SK-N-SH (cell line): ENCODE measurements around the gene PLBD2. TPM values are rescaled to one million over a fixed set of nuclear protein-coding genes. Genes with fewer than 3 reads are reported as not detected.

Source experiments
- CTCF ChIA-PET: fragments of 300-600, 350-600 bp; formaldehyde crosslinking; extraction: SDS; loops from one replicate; lab custom pipeline; 2021; lab: Yijun Ruan, JAX
- POLR2A ChIA-PET: fragments of 350-600 bp; sonication (Branson Sonifier 250); formaldehyde crosslinking; extraction: SDS; loops from one replicate; lab custom pipeline; 2020; ENCODE audit warnings: antibody characterized with exemption, inconsistent platforms; lab: Yijun Ruan, JAX
- DNase-seq: peaks from one replicate; pipeline ENCODE4 v3.0.0; 2012
- H2AFZ ChIP-seq: fragments of 200-600 bp; sonication (generic); 2 replicates; pipeline ENCODE4 v1.8.1; 2016; ENCODE audit warnings: antibody characterized with exemption, mild to moderate bottlenecking, low read depth
- H3F3A ChIP-seq: fragments of 200-600 bp; sonication (generic); replicated peaks from 2 replicates; pipeline ENCODE3; 2016; ENCODE audit warnings: antibody characterized with exemption, mild to moderate bottlenecking; ENCODE audit not compliant: insufficient read depth
- H3K27ac ChIP-seq, 2 experiments: fragments of 200-500 bp in 1 of 2; fragments of 200-600 bp in 1 of 2; sonication (Bioruptor generic) in 1 of 2; sonication (generic), shearing (Covaris generic) in 1 of 2; 2 replicates each; pipeline versions ENCODE4 v1.5.1 to v1.6.1; 2014 to 2016; ENCODE audit warnings: low read depth in 2 of 2, inconsistent platforms in 1 of 2, low read length in 1 of 2, mild to moderate bottlenecking in 1 of 2, mixed read lengths in 1 of 2
- H3K27me3 ChIP-seq: fragments of 200-600 bp; sonication (generic), shearing (Covaris generic); 2 replicates; pipeline ENCODE4 v1.6.1; 2016; ENCODE audit warnings: mixed run types; ENCODE audit not compliant: insufficient read depth
- H3K36me3 ChIP-seq, 2 experiments: fragments of 200-500 bp in 1 of 2; fragments of 200-600 bp in 1 of 2; sonication (Bioruptor generic) in 1 of 2; sonication (generic) in 1 of 2; replicated peaks in 1 of 2; 2 replicates each; pipeline versions ENCODE3 to v1.5.1; 2014 to 2016; ENCODE audit warnings: low read length in 1 of 2, mild to moderate bottlenecking in 1 of 2; ENCODE audit not compliant: insufficient read depth in 2 of 2, control insufficient read depth in 1 of 2
- H3K4me1 ChIP-seq, 2 experiments: fragments of 200-500 bp in 1 of 2; fragments of 200-600 bp in 1 of 2; sonication (Bioruptor generic) in 1 of 2; sonication (generic), shearing (Covaris generic) in 1 of 2; 2 replicates each; pipeline versions ENCODE4 v1.5.1 to v1.6.1; 2014 to 2016; ENCODE audit warnings: low read depth in 1 of 2, low read length in 1 of 2, mixed run types in 1 of 2; ENCODE audit not compliant: insufficient read depth in 2 of 2, control insufficient read depth in 1 of 2
- H3K4me2 ChIP-seq: fragments of 200-600 bp; sonication (generic), shearing (Covaris generic); 2 replicates; pipeline ENCODE4 v1.6.1; 2017; ENCODE audit warnings: mixed run types
- H3K4me3 ChIP-seq, 2 experiments: fragments of 200-500 bp in 1 of 2; fragments of 200-600 bp in 1 of 2; sonication (Bioruptor generic) in 1 of 2; sonication (generic), shearing (Covaris generic) in 1 of 2; 2 replicates each; pipeline versions ENCODE4 v1.5.1 to v1.8.1; 2014 to 2016; ENCODE audit warnings: low read depth in 2 of 2, inconsistent platforms in 1 of 2, low read length in 1 of 2, mild to moderate bottlenecking in 1 of 2, mixed read lengths in 1 of 2, moderate library complexity in 1 of 2
- H3K79me2 ChIP-seq: fragments of 200-600 bp; sonication (generic); 2 replicates; pipeline ENCODE4 v1.8.1; 2017; ENCODE audit warnings: mild to moderate bottlenecking; ENCODE audit not compliant: insufficient read depth
- H3K9ac ChIP-seq: fragments of 200-600 bp; sonication (generic); 2 replicates; pipeline ENCODE4 v1.6.1; 2017; ENCODE audit warnings: mixed run types
- H3K9me2 ChIP-seq: fragments of 200-600 bp; sonication (generic); 2 replicates; pipeline ENCODE4 v1.6.1; 2017; ENCODE audit warnings: mixed run types
- H3K9me3 ChIP-seq: fragments of 200-600 bp; sonication (generic); 2 replicates; pipeline ENCODE4 v1.6.1; 2017; ENCODE audit warnings: mixed run types, mild to moderate bottlenecking, moderate library complexity
- H4K20me1 ChIP-seq: fragments of 200-600 bp; sonication (generic); 2 replicates; pipeline ENCODE4 v1.6.1; 2017; ENCODE audit warnings: mild to moderate bottlenecking, mixed run types; ENCODE audit not compliant: insufficient read depth
- CHD2 ChIP-seq: fragments of 150-350 bp; IDR thresholded peaks from 2 replicates; pipeline ENCODE4 v1.6.1; 2018; ENCODE audit warnings: low read length; ENCODE audit not compliant: partially characterized antibody
- CTCF ChIP-seq: fragments of 200-600 bp; sonication (generic); IDR thresholded peaks from 2 replicates; pipeline ENCODE4 v1.6.1; 2017; ENCODE audit warnings: antibody characterized with exemption, mild to moderate bottlenecking, moderate library complexity
- FOXM1 ChIP-seq: IDR thresholded peaks from 2 replicates; pipeline ENCODE4 v1.4.0; 2012; ENCODE audit warnings: low read depth, mild to moderate bottlenecking
- GABPA ChIP-seq: IDR thresholded peaks from 2 replicates; pipeline ENCODE4 v1.4.0; 2012; ENCODE audit warnings: low read depth, mild to moderate bottlenecking
- JUND ChIP-seq: IDR thresholded peaks from 2 replicates; pipeline ENCODE4 v1.4.0; 2012
- MEF2A ChIP-seq: IDR thresholded peaks from 2 replicates; pipeline ENCODE4 v1.4.0; 2012; ENCODE audit warnings: low read depth, borderline replicate concordance
- MXI1 ChIP-seq: IDR thresholded peaks from 2 replicates; pipeline ENCODE4 v1.6.1; 2012; ENCODE audit warnings: mild to moderate bottlenecking, low read depth, low read length, improper control_type of control experiment
- NRF1 ChIP-seq: IDR thresholded peaks from 2 replicates; pipeline ENCODE4 v1.6.1; 2012; ENCODE audit warnings: low read depth, mild to moderate bottlenecking, low read length
- PBX3 ChIP-seq: IDR thresholded peaks from 2 replicates; pipeline ENCODE4; 2012
- POLR2AphosphoS5 ChIP-seq: IDR thresholded peaks from 2 replicates; pipeline ENCODE4 v1.6.1; 2012; ENCODE audit warnings: low read depth, low read length
- RAD21 ChIP-seq: IDR thresholded peaks from 2 replicates; pipeline ENCODE4 v1.6.1; 2012; ENCODE audit warnings: mild to moderate bottlenecking, low read length
- REST ChIP-seq: IDR thresholded peaks from 2 replicates; pipeline ENCODE4 v1.6.1; 2012; ENCODE audit warnings: mild to moderate bottlenecking, low read depth, low read length, moderate library complexity
- TAF1 ChIP-seq: IDR thresholded peaks from 2 replicates; pipeline ENCODE4 v1.6.1; 2012; ENCODE audit warnings: low read depth, mild to moderate bottlenecking, low read length, moderate library complexity, borderline replicate concordance
- TCF12 ChIP-seq: IDR thresholded peaks from 2 replicates; pipeline ENCODE4 v1.4.0; 2012
- YY1 ChIP-seq: IDR thresholded peaks from 2 replicates; pipeline ENCODE4 v1.4.0; 2012; ENCODE audit warnings: low read depth, mild to moderate bottlenecking
- ZBTB33 ChIP-seq: IDR thresholded peaks from 2 replicates; pipeline ENCODE4 v1.4.0; 2012; ENCODE audit warnings: low read depth, borderline replicate concordance
- WGBS: methylation state at CpG from one replicate; pipeline ENCODE4 v1.1.6; 2017; ENCODE audit warnings: low lambda C conversion rate; 5-methylcytosine and 5-hydroxymethylcytosine counted together
- polyA plus RNA-seq, 3 experiments: library from polyadenylated mRNA; depleted of rRNA; stranded (reverse); fragments of >200 nt; gene quantifications; 2 replicates each; pipeline ENCODE4 v1.2.3, GENCODE V29; 2012

The PLBD2 gene
- polyA plus RNA-seq, 1 of the 3 experiments (the other 2 are of a cell fraction), result 15.2 TPM

- 88% methylated on average over 6 of the region's 7 CpGs for WGBS
- Histone ChIP-seq H2AFZ (no peak overlapping the region), H3K36me3 (peaks cover 0 to 12% of the 10 kb centered on the region in 2 experiments), H3F3A (peaks cover 6% of the 10 kb centered on the region), H3K4me1 (no peaks in the 10 kb centered on the region), H3K79me2 (no peaks in the 10 kb centered on the region), H3K4me2 (no peak overlapping the region), H3K27me3 (no peaks in the 10 kb centered on the region), H3K27ac (no peak overlapping the region), H3K4me3 (no peak overlapping the region), H3K9me3 (no peaks in the 10 kb centered on the region), H4K20me1 (no peaks in the 10 kb centered on the region), H3K9ac (no peak overlapping the region), H3K9me2 (no peaks in the 10 kb centered on the region)
- POLR2A ChIA-PET, result no interaction called here
- TF ChIP-seq GABPA (no peak), CTCF (peak; percentile 34)
- CTCF ChIA-PET, result interaction anchor here (1.4 to 2.0 kb wide), 2 partner anchors 43 to 109 kb away, joined by 4 to 5 read pairs; no protein-coding TSS in a partner anchor
- no peak for DNase-seq
These were observed 42.2 kb upstream of the PLBD2 start for GRCh38 chr12:113316155-113316554.

- no peak overlapping the region for H3K27ac ChIP-seq
- no peak overlapping the region for H3K4me2 ChIP-seq
- no peaks in the 10 kb centered on the region for H3K9me3 ChIP-seq
- no peaks in the 10 kb centered on the region for H4K20me1 ChIP-seq
- H3K4me3 ChIP-seq, result no peak overlapping the region
- TF ChIP-seq RAD21 (no peak), CHD2 (no peak), GABPA (no peak), MEF2A (no peak), FOXM1 (no peak), REST (no peak), TCF12 (no peak), PBX3 (no peak), YY1 (no peak), POLR2AphosphoS5 (no peak), CTCF (no peak), MXI1 (no peak), TAF1 (no peak), JUND (no peak), NRF1 (no peak), ZBTB33 (no peak)
- no peaks in the 10 kb centered on the region for H3K4me1 ChIP-seq
- ChIA-PET CTCF (interaction anchor here (0.9 to 1.2 kb wide), 2 partner anchors 143 to 145 kb away, joined by 3 to 4 read pairs; no protein-coding TSS in a partner anchor), POLR2A (no interaction called here)
- H3K36me3 ChIP-seq, result peaks cover 0 to 15% of the 10 kb centered on the region in 2 experiments
- H2AFZ ChIP-seq, result no peak overlapping the region
- no peak for DNase-seq
- no peaks in the 10 kb centered on the region for H3K27me3 ChIP-seq
- 93% methylated on average over 6 of the region's 6 CpGs for WGBS
- H3K79me2 ChIP-seq, result no peaks in the 10 kb centered on the region
- no peaks in the 10 kb centered on the region for H3K9me2 ChIP-seq
- peaks cover 6% of the 10 kb centered on the region for H3F3A ChIP-seq
- no peak overlapping the region for H3K9ac ChIP-seq
These were observed 41.3 kb upstream of the PLBD2 start for GRCh38 chr12:113317122-113317521.
